NCI-H2029 (cell line): Measurements from ENCODE around the gene SPATS1.
"Not testable (repeated sequence)": the region's sequence is repeated elsewhere in the genome, so short reads cannot be mapped to it uniquely, and the experiment has no call there.

Experiments used
- DNase-seq: peaks from one replicate; lab custom pipeline; 2025; lab: John Stamatoyannopoulos, UW

SPATS1 gene

DNA sequence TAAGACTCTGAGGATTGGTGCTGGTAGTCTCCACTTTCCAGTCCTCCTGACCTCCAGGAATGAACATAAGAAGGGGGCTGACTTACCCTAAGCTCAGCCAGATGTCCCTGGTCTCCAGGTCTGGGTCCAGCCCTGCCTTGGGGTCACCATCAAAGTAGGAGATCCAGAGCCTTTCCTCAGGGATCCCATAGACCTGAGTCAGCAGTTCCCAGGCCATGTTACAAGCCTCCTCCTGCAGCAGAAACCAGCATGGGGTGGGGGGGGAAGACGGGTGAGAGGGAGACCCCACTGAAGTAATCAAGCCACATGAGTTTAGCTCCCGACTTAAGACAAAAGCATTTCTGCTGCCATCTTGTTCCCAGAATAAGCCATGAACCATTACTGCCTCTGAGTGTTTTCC is 31.1 kb upstream of the SPATS1 start:
- DNase-seq, result no peak

DNA sequence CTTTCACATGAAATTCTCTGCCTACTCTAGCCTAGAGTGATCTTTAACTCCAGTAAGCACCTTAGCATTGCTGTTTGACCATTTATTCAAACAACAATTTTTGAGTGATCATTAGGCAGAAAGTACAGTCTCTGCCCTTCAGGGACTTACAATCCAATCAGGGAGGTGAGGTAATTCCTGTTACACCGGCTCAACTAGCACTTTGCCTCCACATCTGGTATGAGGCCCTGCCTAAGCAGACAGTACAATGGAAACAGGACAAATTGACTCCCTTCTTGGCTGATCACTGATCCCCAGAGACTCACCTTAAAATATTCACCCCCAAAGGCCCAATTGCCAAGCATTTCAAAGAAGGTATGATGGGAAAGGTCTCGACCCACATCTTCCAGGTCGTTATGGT is 30.7 kb upstream of the SPATS1 start:
- DNase-seq, result no peak

DNA sequence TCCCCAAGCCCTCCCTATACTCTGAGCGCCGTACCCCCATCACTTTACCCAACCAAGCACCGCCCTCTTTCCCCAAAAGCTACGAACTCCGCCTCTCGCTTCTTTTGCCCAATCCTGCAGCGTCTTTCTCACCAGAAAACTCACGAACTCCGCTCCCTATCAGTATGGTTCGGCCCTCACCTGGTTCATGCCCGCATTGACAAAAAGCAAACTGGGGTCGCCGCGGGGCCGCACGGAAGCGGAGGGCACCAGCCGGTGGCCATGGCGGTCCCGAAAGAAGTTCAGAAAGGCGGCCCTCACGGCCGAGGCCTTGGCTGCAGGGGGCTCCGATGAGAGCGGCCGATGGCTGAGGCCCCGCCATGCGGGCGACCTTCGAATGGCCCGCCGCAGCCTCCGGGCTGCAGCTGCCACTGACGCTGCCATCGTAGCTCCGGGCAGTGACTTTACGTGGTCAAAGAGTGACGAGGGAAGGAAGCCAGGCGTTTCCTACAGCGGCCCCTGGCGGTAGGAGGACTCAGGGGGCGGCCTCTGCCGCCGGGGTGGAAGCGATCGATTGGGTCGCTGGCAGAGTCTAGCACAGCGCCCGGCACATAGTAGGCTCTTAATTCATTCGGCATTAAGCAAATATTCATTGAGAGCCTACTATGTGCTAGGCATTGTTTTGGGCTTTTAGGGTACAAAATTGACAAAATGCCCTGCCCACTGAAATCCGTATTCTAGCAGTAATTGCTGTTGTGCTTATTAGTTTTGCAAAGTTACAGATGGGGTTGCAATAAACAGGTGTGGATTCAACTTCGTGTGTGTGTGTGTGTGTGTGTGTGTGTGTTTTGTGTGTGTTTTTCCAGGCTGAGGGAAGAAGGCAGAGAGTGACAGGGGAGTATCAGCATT is 29.3 kb upstream of the SPATS1 start, which contains the start of gene AARS2:
Gene AARS2 (minus strand): TSS at position 447 of the 888 bp plus-strand sequence. CDS start 24 bp downstream, at position 423.
- peak; percentile 79 for DNase-seq

- DNase-seq, result not testable (repeated sequence)
These were observed 27.8 kb upstream of the SPATS1 start for GRCh38 chr6:44314657-44315056.

DNA sequence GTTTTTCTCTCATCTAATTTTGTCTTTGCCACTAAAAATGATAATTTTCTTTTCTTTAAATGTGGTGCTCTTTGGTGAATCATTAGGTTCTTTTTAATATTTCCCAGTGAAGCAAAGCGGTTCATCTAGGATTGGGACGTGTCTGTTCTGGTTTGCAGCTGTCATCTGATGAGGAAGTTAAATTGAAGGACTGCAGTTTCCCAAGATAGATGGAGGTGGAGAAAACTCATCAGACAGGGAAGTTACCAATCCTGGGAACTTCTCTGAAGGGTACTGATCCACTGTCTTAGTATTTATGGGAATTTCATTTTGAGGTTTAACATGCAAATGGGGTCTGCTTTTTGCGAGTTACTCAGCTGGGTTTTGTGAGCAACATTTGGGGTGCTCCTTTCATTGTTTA is 26.9 kb upstream of the SPATS1 start:
- no peak for DNase-seq

GRCh38 chr6:44315951-44316350 is 26.5 kb upstream of the SPATS1 start:
- DNase-seq, result no peak

- no peak for DNase-seq
These were observed 26.0 kb upstream of the SPATS1 start for GRCh38 chr6:44316481-44316880.

DNA sequence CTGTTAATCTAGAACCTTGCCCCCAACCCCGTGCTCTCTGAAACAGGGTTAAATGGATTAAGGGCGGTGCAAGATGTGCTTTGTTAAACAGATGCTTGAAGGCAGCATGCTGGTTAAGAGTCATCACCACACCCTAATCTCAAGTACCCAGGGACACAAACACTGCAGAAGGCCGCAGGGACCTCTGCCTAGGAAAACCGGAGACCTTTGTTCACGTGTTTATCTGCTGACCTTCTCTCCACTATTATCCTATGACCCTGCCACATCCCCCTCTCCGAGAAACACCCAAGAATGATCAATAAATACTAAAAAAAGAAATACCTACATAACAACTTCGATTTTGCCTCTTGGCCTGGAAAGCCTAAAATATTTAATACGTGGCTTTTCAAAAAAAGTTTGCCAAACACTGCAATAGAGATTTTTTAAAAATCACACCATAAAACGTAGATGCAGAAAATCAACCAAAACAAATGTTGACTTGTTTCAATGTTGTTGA is 25.3 kb upstream of the SPATS1 start:
- not testable (repeated sequence) for DNase-seq

GRCh38 chr6:44321210-44321609 is 21.2 kb upstream of the SPATS1 start:
- no peak for DNase-seq

DNA sequence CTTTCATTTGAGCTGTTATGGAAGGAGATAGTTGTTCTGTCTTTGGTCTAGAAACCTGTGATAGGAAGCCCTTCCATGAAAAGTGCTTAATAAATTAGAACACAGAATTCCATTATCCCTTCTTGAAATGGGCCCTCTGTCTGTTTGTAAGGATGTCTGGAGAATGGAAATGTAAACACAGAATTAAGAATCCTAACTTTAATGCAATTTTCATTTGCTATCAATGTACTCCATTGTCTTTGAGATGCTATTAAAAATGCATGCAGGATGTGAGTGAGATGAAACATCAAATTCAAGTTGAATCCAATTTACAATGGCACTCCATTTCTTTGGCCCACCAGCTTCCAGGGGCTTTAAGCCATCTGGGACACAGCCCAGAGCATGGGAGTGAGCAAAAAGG is 15.4 kb upstream of the SPATS1 start:
- DNase-seq, result no peak

GRCh38 chr6:44327760-44328159 is 14.7 kb upstream of the SPATS1 start:
- DNase-seq, result no peak

- DNase-seq, result not testable (repeated sequence)
These were observed 14.2 kb upstream of the SPATS1 start for GRCh38 chr6:44328203-44328602.

DNA sequence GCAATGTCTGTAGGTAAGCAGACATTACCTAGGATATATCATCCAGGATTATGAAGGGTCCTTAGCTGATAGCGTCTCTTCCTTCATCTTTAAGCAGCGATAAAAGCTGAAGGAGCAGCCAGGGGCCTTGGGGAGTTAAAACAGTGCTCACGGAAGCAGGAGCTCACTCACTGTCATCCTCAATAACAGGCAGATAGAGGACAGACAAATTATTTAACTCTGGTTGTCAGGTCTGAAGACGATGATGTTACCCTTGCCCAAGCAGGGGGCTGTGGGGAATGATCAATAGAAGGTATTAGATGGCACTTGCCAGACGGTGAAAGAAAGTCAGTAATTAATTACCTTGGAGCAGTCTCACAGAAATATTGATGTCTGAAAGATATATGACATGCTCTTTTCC is 12.6 kb upstream of the SPATS1 start:
- no peak for DNase-seq

DNA sequence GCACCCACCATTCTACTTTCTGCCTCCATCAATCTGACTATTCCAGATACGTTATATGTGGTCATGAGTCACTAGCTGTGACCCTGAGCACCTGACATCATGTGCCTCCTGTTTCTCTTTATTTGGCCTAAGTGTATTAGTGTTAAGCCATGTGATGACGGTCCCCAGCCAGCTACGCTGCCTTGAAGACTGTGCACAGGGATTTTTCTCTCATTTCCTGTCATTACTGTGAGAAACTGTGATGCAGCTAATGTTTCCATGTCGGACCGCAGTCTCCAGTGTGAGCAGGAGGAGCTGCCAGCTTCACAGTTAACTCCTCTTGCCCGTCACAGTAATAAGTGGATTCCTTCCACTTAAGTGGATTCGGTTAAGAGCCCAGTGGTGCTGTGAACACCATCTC is 9.9 kb upstream of the SPATS1 start:
- DNase-seq, result no peak

GRCh38 chr6:44333273-44333919 is 9.1 kb upstream of the SPATS1 start:
- DNase-seq, result no peak

- DNase-seq, result no peak
These were observed 8.5 kb upstream of the SPATS1 start for GRCh38 chr6:44333942-44334341.

GRCh38 chr6:44335631-44336030 is 6.8 kb upstream of the SPATS1 start:
- no peak for DNase-seq

DNA sequence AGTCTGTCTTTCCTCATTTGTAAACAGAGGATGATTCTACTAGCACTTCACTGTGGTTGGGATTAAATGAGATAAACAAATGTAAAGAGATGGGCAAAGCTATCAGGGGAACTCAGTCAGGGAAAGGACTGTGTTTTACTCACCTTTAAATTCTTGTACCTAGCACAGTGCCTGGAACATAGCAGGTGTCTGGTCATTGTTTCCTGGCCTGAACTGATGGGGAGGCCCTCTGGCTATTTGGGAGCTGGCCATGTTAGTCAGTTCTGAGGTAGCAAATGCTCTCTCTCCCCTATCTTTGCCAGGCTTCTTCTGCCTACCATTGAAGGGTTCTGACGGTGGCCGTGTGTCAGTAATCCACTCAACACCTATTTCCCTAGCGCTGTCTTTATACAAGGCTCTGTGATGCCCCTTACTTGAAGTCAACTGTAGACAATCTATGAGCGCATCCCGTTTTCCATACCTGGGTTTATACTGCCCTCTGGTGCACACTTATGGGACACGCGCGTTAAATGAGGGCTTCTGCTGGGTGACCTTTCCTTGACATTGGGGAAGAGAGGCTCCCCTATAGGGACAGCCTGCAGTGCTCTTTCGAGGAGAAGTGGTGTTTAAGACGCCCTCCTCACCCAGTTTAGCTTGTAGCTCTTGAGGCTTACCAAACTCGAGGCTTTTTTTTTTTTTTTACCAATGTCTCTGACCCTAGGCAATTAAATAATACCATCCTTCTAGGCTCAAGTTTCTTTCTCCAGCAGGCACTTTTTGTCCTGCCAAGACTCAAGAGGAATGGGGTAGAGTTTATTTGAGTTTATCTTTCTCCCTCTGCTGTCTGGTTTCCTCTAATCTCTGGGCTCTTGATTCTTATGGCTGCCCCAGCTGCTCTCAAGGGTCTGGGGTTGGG is 4.0 kb upstream of the SPATS1 start:
- peak; percentile 41 for DNase-seq

GRCh38 chr6:44339301-44339700 is 3.1 kb upstream of the SPATS1 start:
- DNase-seq, result no peak

GRCh38 chr6:44339763-44340625 is 2.5 kb upstream of the SPATS1 start:
- no peak for DNase-seq
